Ascending aorta (tissue), 2 donors: Measurements from ENCODE around the gene PLCD3. TPM values are rescaled to one million over a fixed set of nuclear protein-coding genes. Genes with fewer than 3 reads are reported as not detected.
A peak's percentile ranks its signal among the peaks of the same experiment; 100 is the strongest.

Experiments used
- DNase-seq, 2 donors: peaks; one replicate each; pipeline ENCODE4 v3.0.0-alpha.2; 2019; ENCODE audit warnings: low spot score in 2 of 2
- H3K27ac ChIP-seq, 2 donors: fragments of 200-600 bp; sonication (generic); one replicate each; pipeline ENCODE4 v1.5.1; 2016 to 2017; ENCODE audit warnings: mild to moderate bottlenecking in 1 of 2
- H3K27me3 ChIP-seq: fragments of 200-600 bp; sonication (generic); one replicate; pipeline ENCODE4 v1.5.1; 2017
- H3K36me3 ChIP-seq, 2 donors: fragments of 200-600 bp; sonication (generic); one replicate each; pipeline ENCODE4 v1.5.1; 2016
- H3K4me1 ChIP-seq, 2 donors: fragments of 200-600 bp; sonication (generic); one replicate each; pipeline ENCODE4 v1.5.1; 2016 to 2017; ENCODE audit warnings: mild to moderate bottlenecking in 1 of 2
- H3K4me3 ChIP-seq, 2 donors: fragments of 200-600 bp; sonication (generic); one replicate each; pipeline ENCODE4 v1.5.1; 2016 to 2017; ENCODE audit warnings: mild to moderate bottlenecking in 1 of 2
- H3K9me3 ChIP-seq, 2 donors: fragments of 200-600 bp; sonication (generic); one replicate each; pipeline ENCODE4 v1.5.1; 2016
- intact Hi-C: fragments of 100-400 bp; cut with DNase I; formaldehyde crosslinking; loops from one replicate; pipeline ENCODE4 v1.15.1; 2023
- total RNA-seq: library from RNA; depleted of rRNA; stranded (reverse); fragments of >200 nt; gene quantifications from one replicate; pipeline ENCODE4 v1.1.0, GENCODE V29; 2016
- TF ChIP-seq, protein P1 (sequence below), 3 experiments: fragments of 200-600 bp in 2 of 3; fragments of 450-650 bp in 1 of 3; sonication (generic) in 2 of 3; IDR thresholded peaks; one replicate each; pipeline ENCODE4 v1.5.1; 2016 to 2019; ENCODE audit warnings: antibody characterized with exemption in 3 of 3, mild to moderate bottlenecking in 1 of 3, moderate library complexity in 1 of 3

PLCD3 gene
- total RNA-seq, 1 donor from 2014 or later: 65.5 TPM

DNA sequence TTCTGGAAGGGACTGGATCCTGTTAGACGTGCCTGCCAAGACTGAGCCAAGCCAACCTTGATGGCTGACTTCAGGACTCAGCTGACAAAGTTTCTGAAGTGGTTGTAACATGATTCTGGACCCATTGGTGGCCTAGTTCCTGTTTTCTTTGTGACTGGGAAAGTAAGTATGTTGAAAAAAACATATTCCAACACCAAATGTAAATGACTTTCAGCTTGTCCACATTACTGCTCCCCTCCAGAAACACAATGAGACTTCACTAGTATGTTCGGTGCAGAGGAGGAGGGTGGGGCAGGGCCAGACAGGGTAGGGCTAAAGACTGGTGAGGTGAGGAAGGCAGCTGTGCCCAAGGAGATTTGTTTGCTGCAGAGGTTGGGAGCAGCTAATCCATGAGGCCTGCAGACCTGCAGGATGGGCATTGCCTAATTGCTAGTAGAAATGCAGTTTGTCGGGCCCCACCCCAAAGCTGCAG, 44.8 kb downstream of the PLCD3 start:
- Histone ChIP-seq H3K27me3 (no peaks in the 10 kb centered on the region), H3K9me3 (no peaks in the 10 kb centered on the region), H3K4me1 (peaks cover 29 to 56% of the 10 kb centered on the region in 2 donors), H3K36me3 (peaks cover 52 to 78% of the 10 kb centered on the region in 2 donors), H3K4me3 (no peak overlapping the region), H3K27ac (peak overlapping the region; percentile 76 to 87)
- intact Hi-C loops: no loop called here
- no peak for DNase-seq
- TF ChIP-seq, protein P1, sequence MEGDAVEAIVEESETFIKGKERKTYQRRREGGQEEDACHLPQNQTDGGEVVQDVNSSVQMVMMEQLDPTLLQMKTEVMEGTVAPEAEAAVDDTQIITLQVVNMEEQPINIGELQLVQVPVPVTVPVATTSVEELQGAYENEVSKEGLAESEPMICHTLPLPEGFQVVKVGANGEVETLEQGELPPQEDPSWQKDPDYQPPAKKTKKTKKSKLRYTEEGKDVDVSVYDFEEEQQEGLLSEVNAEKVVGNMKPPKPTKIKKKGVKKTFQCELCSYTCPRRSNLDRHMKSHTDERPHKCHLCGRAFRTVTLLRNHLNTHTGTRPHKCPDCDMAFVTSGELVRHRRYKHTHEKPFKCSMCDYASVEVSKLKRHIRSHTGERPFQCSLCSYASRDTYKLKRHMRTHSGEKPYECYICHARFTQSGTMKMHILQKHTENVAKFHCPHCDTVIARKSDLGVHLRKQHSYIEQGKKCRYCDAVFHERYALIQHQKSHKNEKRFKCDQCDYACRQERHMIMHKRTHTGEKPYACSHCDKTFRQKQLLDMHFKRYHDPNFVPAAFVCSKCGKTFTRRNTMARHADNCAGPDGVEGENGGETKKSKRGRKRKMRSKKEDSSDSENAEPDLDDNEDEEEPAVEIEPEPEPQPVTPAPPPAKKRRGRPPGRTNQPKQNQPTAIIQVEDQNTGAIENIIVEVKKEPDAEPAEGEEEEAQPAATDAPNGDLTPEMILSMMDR (IDR thresholded peaks at IDR 0.05): no peak

DNA sequence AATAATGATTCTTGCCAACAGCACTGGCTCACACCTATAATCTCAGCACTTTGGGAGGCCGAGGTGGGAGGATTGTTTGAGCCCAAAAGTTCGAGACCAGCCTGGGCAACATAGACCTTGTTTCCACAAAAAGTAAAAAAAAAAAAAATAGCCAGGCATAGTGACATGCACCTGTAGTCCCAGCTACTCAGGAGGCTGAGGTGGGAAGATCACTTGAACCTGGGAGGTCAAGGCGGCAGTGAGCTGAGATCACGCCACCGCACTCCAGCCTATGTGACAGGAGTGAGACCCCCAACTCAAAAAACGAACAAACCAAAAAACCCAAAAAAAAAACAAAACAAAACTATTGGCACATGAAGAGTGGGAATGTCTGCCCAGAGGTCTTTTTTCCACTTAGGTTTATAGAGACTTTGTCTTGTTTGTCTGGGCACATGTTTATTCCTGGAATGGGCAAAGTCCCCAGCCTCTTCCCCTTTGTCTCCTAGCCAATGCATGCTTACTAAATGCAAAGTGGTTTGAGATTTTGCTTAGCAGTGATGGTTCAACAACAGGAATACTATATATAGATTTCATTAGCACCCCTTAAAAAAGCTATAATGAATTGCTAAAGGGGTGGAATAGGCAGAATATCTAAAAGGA, 45.3 kb downstream of the PLCD3 start:
- intact Hi-C loops: no loop called here
- no peaks in the 10 kb centered on the region for H3K27me3 ChIP-seq
- peaks cover 23 to 51% of the 10 kb centered on the region in 2 donors for H3K4me1 ChIP-seq
- H3K36me3 ChIP-seq: peaks cover 55 to 80% of the 10 kb centered on the region in 2 donors
- no peak for DNase-seq
- TF ChIP-seq, protein P1 (IDR thresholded peaks at IDR 0.05): no peak
- no peaks in the 10 kb centered on the region for H3K9me3 ChIP-seq
- no peak overlapping the region for H3K4me3 ChIP-seq
- H3K27ac ChIP-seq: peak overlapping the region; percentile 76 to 87

DNA sequence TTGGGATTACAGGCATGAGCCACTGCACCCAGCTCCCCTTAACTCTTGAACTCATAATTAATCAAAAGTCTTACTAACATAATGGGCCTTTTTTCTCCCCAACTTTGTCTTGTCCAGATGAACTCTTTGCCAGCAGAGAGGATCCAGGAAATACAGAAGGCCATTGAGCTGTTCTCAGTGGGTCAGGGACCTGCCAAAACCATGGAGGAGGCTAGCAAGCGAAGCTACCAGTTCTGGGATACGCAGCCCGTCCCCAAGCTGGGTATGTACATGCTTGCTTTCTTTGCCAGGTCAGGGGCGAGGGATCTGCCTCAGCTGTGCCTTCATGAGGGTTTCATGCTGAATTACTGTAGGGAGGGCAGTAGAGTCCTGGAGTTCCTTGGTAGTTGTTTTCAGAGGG, 45.9 kb downstream of the PLCD3 start:
- peaks cover 61 to 83% of the 10 kb centered on the region in 2 donors for H3K36me3 ChIP-seq
- peaks cover 23 to 45% of the 10 kb centered on the region in 2 donors for H3K4me1 ChIP-seq
- H3K27ac ChIP-seq: peak overlapping the region; percentile 76 to 87
- no peak overlapping the region for H3K4me3 ChIP-seq
- no peaks in the 10 kb centered on the region for H3K9me3 ChIP-seq
- H3K27me3 ChIP-seq: no peaks in the 10 kb centered on the region
- TF ChIP-seq, protein P1 (IDR thresholded peaks at IDR 0.05): no peak
- DNase-seq: no peak
- intact Hi-C loops: no loop called here

DNA sequence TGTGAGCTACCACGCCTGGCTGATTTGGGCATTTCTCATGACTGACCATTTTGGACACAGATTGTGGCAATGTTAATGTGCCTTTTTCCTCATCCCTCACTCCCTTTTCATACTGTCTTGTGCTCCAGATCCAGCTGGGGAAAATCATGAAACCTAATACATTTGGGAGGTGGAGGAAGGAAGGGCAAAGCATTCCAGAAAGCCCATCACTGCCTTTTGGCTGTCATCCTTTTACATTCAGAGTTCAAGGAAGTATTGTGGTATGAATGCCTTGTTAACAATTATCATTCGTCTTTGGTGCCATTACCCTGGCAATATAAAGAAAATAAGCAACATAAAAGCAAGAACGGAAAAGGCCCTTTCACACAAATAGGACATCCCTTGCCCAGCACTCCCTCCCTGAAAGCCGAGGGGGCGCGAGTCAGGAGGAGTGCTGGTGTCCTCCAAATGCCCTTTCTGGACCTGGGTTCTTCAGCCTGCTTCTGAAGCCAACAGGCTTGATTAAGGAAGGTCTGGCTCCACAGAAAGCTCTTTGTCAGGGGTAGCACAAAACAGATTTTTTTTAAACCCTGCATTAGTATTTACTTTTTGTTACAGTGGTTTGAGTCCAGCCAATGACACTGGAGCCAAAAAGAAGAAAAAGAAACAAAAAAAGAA, 51.1 kb downstream of the PLCD3 start:
- intact Hi-C loops: no loop called here
- Histone ChIP-seq H3K4me3 (no peak overlapping the region), H3K27ac (no peak overlapping the region), H3K4me1 (peaks cover 0 to 10% of the 10 kb centered on the region in 2 donors), H3K36me3 (peaks cover 39 to 62% of the 10 kb centered on the region in 2 donors), H3K27me3 (no peaks in the 10 kb centered on the region), H3K9me3 (no peaks in the 10 kb centered on the region)
- TF ChIP-seq, protein P1 (IDR thresholded peaks at IDR 0.05): no peak
- no peak for DNase-seq

DNA sequence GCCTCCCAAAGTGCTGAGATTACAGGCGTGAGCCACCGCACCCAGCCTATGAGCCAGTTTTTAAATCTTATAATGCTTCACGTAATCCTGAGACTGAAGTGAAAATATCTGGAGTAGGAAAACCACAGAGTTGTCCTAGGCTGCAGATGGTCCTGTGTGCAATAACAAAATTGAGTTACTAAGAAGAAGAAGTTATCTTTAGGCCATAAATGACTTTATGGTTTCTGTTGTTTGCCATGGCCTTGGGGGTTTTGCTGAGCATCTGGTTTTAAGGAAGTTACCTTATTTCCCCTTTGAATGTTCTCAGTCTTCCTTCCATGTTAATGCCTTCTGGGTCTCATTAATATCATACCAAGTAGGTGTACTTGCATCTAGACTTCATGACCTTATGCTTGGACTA, 54.7 kb downstream of the PLCD3 start:
- Histone ChIP-seq H3K9me3 (no peaks in the 10 kb centered on the region), H3K36me3 (peaks cover 25 to 43% of the 10 kb centered on the region in 2 donors), H3K27ac (peak overlapping the region; percentile 48 to 54), H3K4me3 (no peak overlapping the region), H3K27me3 (no peaks in the 10 kb centered on the region), H3K4me1 (peaks cover 0 to 20% of the 10 kb centered on the region in 2 donors)
- TF ChIP-seq, protein P1 (IDR thresholded peaks at IDR 0.05): no peak
- DNase-seq: no peak
- intact Hi-C loops: no loop called here
